Hepatocyte (in vitro differentiated cells): ENCODE data around the gene MGAT5. TPM values are rescaled to one million over a fixed set of nuclear protein-coding genes. Genes with fewer than 3 reads are reported as not detected.

ENCODE experiments used
- DNase-seq: peaks from one replicate; pipeline ENCODE4 v3.0.0-alpha.2; 2016; ENCODE audit warnings: low spot score
- H2AFZ ChIP-seq: fragments of 200-600 bp; sonication (generic); 2 replicates; pipeline ENCODE4 v1.6.0; 2016; ENCODE audit warnings: antibody characterized with exemption, mild to moderate bottlenecking
- H3K27ac ChIP-seq: fragments of 200-600 bp; sonication (generic); 2 replicates; pipeline ENCODE4 v1.5.1; 2016; ENCODE audit warnings: mild to moderate bottlenecking
- H3K27me3 ChIP-seq: fragments of 200-600 bp; sonication (generic); 2 replicates; pipeline ENCODE4 v1.6.1; 2016
- H3K36me3 ChIP-seq: fragments of 200-600 bp; sonication (generic); replicated peaks from 2 replicates; pipeline ENCODE4 v1.5.1; 2016; ENCODE audit warnings: low read depth; ENCODE audit not compliant: insufficient read depth
- H3K4me1 ChIP-seq: fragments of 200-600 bp; sonication (generic); 2 replicates; pipeline ENCODE4 v1.5.1; 2016; ENCODE audit warnings: mild to moderate bottlenecking, moderate library complexity; ENCODE audit not compliant: insufficient read depth
- H3K4me2 ChIP-seq: fragments of 200-600 bp; sonication (generic); 2 replicates; pipeline ENCODE4 v1.6.0; 2016
- H3K4me3 ChIP-seq: fragments of 200-600 bp; sonication (generic); 2 replicates; pipeline ENCODE4 v1.5.1; 2016; ENCODE audit warnings: mild to moderate bottlenecking
- H3K79me2 ChIP-seq: fragments of 200-600 bp; sonication (generic); 2 replicates; pipeline ENCODE4 v1.6.0; 2017; ENCODE audit warnings: mild to moderate bottlenecking
- H3K9me2 ChIP-seq: fragments of 200-600 bp; sonication (generic); replicated peaks from 2 replicates; pipeline ENCODE4 v1.6.0; 2017; ENCODE audit warnings: mild to moderate bottlenecking; ENCODE audit not compliant: insufficient read depth
- H3K9me3 ChIP-seq: fragments of 200-600 bp; sonication (generic); 2 replicates; pipeline ENCODE4 v1.5.1; 2016; ENCODE audit warnings: low read depth, mild to moderate bottlenecking
- H4K20me1 ChIP-seq: fragments of 200-600 bp; sonication (generic); 2 replicates; pipeline ENCODE4 v1.6.0; 2016; ENCODE audit warnings: mild to moderate bottlenecking; ENCODE audit not compliant: insufficient read depth, poor library complexity, severe bottlenecking
- CTCF ChIP-seq: fragments of 200-600 bp; sonication (generic); IDR thresholded peaks from 2 replicates; pipeline ENCODE4 v1.5.1; 2016; ENCODE audit warnings: antibody characterized with exemption, mild to moderate bottlenecking; ENCODE audit not compliant: poor library complexity
- EZH2 ChIP-seq: fragments of 200-600 bp; sonication (generic); IDR thresholded peaks from 2 replicates; pipeline ENCODE4 v1.6.1; 2016; ENCODE audit warnings: antibody characterized with exemption, mild to moderate bottlenecking, borderline replicate concordance
- EZH2phosphoT487 ChIP-seq: fragments of 200-600 bp; sonication (generic); IDR thresholded peaks from one replicate; pipeline ENCODE4 v1.6.1; 2018; ENCODE audit warnings: antibody characterized with exemption, mild to moderate bottlenecking, low read depth, moderate library complexity; ENCODE audit not compliant: unreplicated experiment, severe bottlenecking
- WGBS: methylation state at CpG from one replicate; pipeline ENCODE4 v1.1.6; 2016; ENCODE audit warnings: low lambda C conversion rate; ENCODE audit errors: missing lambda C conversion rate; 5-methylcytosine and 5-hydroxymethylcytosine counted together
- polyA plus RNA-seq: library from polyadenylated mRNA; unstranded; fragments of >200 nt; fragmentation: Nextera tagmentation; extraction: Ambion mirVana; gene quantifications from 2 replicates; pipeline ENCODE4 v1.2.1, GENCODE V29; 2016
- total RNA-seq: library from RNA; depleted of rRNA; stranded (reverse); fragments of >200 nt; gene quantifications from 2 replicates; pipeline ENCODE4 v1.2.3, GENCODE V29; 2014

MGAT5 gene
- total and polyA plus RNA-seq, 2 experiments from 2014 or later, result 9.1 to 30.2 TPM

GRCh38 chr2:134457765-134458472, 204.0 kb downstream of the MGAT5 start:
- Histone ChIP-seq H3K4me2 (no peak overlapping the region), H3K9me3 (no peaks in the 10 kb centered on the region), H3K79me2 (no peaks in the 10 kb centered on the region), H3K9me2 (no peaks in the 10 kb centered on the region), H3K4me3 (no peak overlapping the region), H3K27ac (no peak overlapping the region), H3K36me3 (no peaks in the 10 kb centered on the region), H3K27me3 (no peaks in the 10 kb centered on the region), H2AFZ (no peak overlapping the region), H3K4me1 (no peaks in the 10 kb centered on the region), H4K20me1 (no peaks in the 10 kb centered on the region)
- TF ChIP-seq EZH2phosphoT487 (no peak), EZH2 (no peak)
- no peak for DNase-seq
- 92% methylated on average over 18 of the region's 18 CpGs for WGBS

- DNase-seq, result no peak
Measured at GRCh38 chr2:134458473-134458853, 204.6 kb downstream of the MGAT5 start.

GRCh38 chr2:134458950-134459349, 205.1 kb downstream of the MGAT5 start:
- Histone ChIP-seq H2AFZ (no peak overlapping the region), H3K36me3 (no peaks in the 10 kb centered on the region), H3K27me3 (no peaks in the 10 kb centered on the region), H3K27ac (no peak overlapping the region), H3K4me2 (no peak overlapping the region), H3K9me2 (no peaks in the 10 kb centered on the region), H4K20me1 (no peaks in the 10 kb centered on the region), H3K4me3 (no peak overlapping the region), H3K9me3 (no peaks in the 10 kb centered on the region), H3K79me2 (no peaks in the 10 kb centered on the region), H3K4me1 (no peaks in the 10 kb centered on the region)
- 90% methylated on average over 10 of the region's 10 CpGs for WGBS
- no peak for TF ChIP-seq CTCF
- no peak for DNase-seq

More at GRCh38 chr2:134458473-134458853, 204.6 kb downstream of the MGAT5 start:
- H4K20me1 ChIP-seq, result no peaks in the 10 kb centered on the region
- WGBS, result 96% methylated on average over 6 of the region's 6 CpGs
- no peaks in the 10 kb centered on the region for H3K79me2 ChIP-seq
- H2AFZ ChIP-seq, result no peak overlapping the region
- H3K4me3 ChIP-seq, result no peak overlapping the region
- no peak overlapping the region for H3K27ac ChIP-seq
- no peaks in the 10 kb centered on the region for H3K9me3 ChIP-seq
- TF ChIP-seq EZH2, result no peak
- no peak for TF ChIP-seq EZH2phosphoT487
- no peak for TF ChIP-seq CTCF
- H3K36me3 ChIP-seq, result no peaks in the 10 kb centered on the region
- no peaks in the 10 kb centered on the region for H3K9me2 ChIP-seq
- H3K27me3 ChIP-seq, result no peaks in the 10 kb centered on the region
- H3K4me2 ChIP-seq, result no peak overlapping the region
- no peaks in the 10 kb centered on the region for H3K4me1 ChIP-seq

GRCh38 chr2:134459706-134460406, 206.0 kb downstream of the MGAT5 start:
- H3K27me3 ChIP-seq, result no peaks in the 10 kb centered on the region
- no peaks in the 10 kb centered on the region for H3K79me2 ChIP-seq
- no peaks in the 10 kb centered on the region for H3K4me1 ChIP-seq
- 97% methylated on average over 11 of the region's 11 CpGs for WGBS
- no peak overlapping the region for H3K4me2 ChIP-seq
- TF ChIP-seq EZH2phosphoT487 (no peak), EZH2 (no peak), CTCF (no peak)
- H2AFZ ChIP-seq, result no peak overlapping the region
- H3K36me3 ChIP-seq, result no peaks in the 10 kb centered on the region
- H3K27ac ChIP-seq, result no peak overlapping the region
- H3K4me3 ChIP-seq, result no peak overlapping the region
- no peaks in the 10 kb centered on the region for H3K9me2 ChIP-seq
- no peaks in the 10 kb centered on the region for H3K9me3 ChIP-seq
- no peak for DNase-seq
- H4K20me1 ChIP-seq, result no peaks in the 10 kb centered on the region
